ENCODE results near the gene PRRC2B.
"Not testable (repeated sequence)": the region's sequence is repeated elsewhere in the genome, so short reads cannot be mapped to it uniquely, and the experiment has no call there.

PRRC2B gene

GRCh38 chr9:131546336-131547084, 152.6 kb downstream of the PRRC2B start:
- no peak for DNase-seq

GRCh38 chr9:131549186-131549585, 155.3 kb downstream of the PRRC2B start:
- DNase-seq, result not testable (repeated sequence)

Measured in NCI-H510A (cell line).